A673 (cell line): ENCODE measurements around the gene GFPT1.

Source experiments
- EZH2 ChIP-seq: fragments of 200-600 bp; sonication (generic); IDR thresholded peaks from 2 replicates; pipeline ENCODE4 v1.6.1; 2017; ENCODE audit warnings: borderline replicate concordance, low read depth, mild to moderate bottlenecking, mixed read lengths, antibody characterized with exemption, low read length; ENCODE audit not compliant: poor library complexity, severe bottlenecking
- TF ChIP-seq, protein P1 (sequence below): fragments of 300-800, 200-600 bp; sonication (generic); conservative IDR thresholded peaks from 2 replicates; pipeline ENCODE4 v1.5.1; 2017; ENCODE audit warnings: low read depth, mild to moderate bottlenecking, antibody characterized with exemption, low read length, moderate library complexity, mixed read lengths

DNA sequence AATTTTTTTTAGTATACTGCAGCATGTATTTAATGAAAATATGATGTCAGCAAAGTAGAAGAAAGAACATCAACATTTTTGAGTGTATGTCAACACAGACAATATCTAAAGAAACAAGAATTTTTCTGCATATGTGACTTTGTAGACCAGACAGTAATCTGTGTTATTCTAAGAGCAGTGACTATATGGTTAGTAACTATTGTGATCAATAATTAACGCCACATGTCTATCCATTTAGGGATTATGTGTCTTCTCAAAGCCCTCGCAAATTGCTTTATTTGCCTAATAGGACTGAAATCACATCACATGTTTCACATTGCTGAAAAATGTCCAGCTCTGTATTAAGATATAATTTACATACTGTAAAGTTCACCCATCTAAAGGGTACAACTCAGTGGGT lies 107.8 kb downstream of the GFPT1 start:
- TF ChIP-seq, protein P1, sequence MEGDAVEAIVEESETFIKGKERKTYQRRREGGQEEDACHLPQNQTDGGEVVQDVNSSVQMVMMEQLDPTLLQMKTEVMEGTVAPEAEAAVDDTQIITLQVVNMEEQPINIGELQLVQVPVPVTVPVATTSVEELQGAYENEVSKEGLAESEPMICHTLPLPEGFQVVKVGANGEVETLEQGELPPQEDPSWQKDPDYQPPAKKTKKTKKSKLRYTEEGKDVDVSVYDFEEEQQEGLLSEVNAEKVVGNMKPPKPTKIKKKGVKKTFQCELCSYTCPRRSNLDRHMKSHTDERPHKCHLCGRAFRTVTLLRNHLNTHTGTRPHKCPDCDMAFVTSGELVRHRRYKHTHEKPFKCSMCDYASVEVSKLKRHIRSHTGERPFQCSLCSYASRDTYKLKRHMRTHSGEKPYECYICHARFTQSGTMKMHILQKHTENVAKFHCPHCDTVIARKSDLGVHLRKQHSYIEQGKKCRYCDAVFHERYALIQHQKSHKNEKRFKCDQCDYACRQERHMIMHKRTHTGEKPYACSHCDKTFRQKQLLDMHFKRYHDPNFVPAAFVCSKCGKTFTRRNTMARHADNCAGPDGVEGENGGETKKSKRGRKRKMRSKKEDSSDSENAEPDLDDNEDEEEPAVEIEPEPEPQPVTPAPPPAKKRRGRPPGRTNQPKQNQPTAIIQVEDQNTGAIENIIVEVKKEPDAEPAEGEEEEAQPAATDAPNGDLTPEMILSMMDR = no peak
- no peak for TF ChIP-seq EZH2
